Measurements from ENCODE around the gene PATE1. TPM values are rescaled to one million over a fixed set of nuclear protein-coding genes. Genes with fewer than 3 reads are reported as not detected.
"Not testable (repeated sequence)": the region's sequence is repeated elsewhere in the genome, so short reads cannot be mapped to it uniquely, and the experiment has no call there.

The PATE1 gene
- total RNA-seq, 1 experiment from 2014 or later: not detected

DNA sequence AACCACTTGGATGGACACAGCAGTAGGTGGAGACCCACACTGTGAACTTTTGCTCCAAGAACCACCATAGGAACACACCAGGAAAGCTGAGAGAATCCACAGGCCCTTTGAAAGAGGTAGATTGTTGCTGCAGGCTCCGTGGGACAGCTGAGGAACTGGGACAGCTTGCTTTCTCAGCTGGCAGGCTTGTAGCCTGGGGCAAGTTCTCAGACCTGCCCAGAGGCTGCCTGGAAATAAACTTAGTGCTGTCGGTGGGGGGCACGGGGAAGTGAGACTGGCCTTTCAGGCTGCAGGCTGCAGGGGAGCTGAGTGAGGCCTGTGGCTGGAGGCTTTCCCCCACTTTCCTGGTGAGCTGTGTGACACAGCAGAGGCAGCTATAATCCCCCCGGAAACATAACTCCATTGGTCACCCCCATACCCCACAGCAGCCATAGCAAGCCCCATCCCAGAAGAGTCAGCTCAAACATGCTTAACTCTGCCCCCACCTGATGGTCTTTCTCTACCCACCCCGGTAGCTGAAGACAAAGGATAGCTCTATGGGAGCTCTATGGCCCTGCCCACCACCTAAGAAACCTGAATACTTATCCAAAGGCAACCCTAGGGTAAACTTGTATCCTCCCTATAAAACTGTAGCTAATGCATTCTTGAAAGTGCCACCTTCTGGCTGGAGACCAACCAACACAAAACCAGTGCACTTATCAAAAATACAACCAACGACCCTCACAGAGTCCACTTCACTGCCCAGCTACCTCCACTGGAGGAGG is 44.0 kb upstream of the PATE1 start:
- 0 out of 2 replicates have a peak, but pooled peaks cover 2% of the 10 kb centered on the region for H3K36me3 Mint-ChIP-seq
- no peak overlapping the region for H3K27ac Mint-ChIP-seq
- TF ChIP-seq ZBTB21 (CRISPR knock-in tag; IDR thresholded peaks at IDR 0.05; ENCODE audit: borderline replicate concordance) (no peak), ATF1 (CRISPR knock-in tag; IDR thresholded peaks at IDR 0.05) (no peak), JUN (CRISPR knock-in tag; IDR thresholded peaks at IDR 0.05) (no peak)
- CTCF ChIA-PET: interaction anchor here (0.7 to 2.3 kb wide), 10 partner anchors 9 to 201 kb away, joined by 3 to 8 read pairs (median 4); partner anchors contain the start of genes ACRV1 and PUS3
- H3K9me3 Mint-ChIP-seq: peaks cover 11% of the 10 kb centered on the region
- peaks cover 16% of the 10 kb centered on the region for H3K4me1 Mint-ChIP-seq
- peak; percentile 44 for DNase-seq (ENCODE audit: low spot score)
- H3K27me3 Mint-ChIP-seq (ENCODE audit: low read depth): no peaks in the 10 kb centered on the region; the same call in none of the 2 replicates
- POLR2A ChIA-PET: no interaction called here
- no peak overlapping the region for H3K4me3 Mint-ChIP-seq
- ATAC-seq: peak; percentile 85

GRCh38 chr11:125704686-125705085 is 41.4 kb upstream of the PATE1 start:
- DNase-seq (ENCODE audit: low spot score); H3K4me3 Mint-ChIP-seq; CTCF ChIA-PET; POLR2A ChIA-PET; H3K36me3 Mint-ChIP-seq; H3K27me3 Mint-ChIP-seq (ENCODE audit: low read depth); ATAC-seq; H3K27ac Mint-ChIP-seq: not testable (repeated sequence)
- H3K4me1 Mint-ChIP-seq: peaks cover 16% of the 10 kb centered on the region
- peaks cover 19% of the 10 kb centered on the region for H3K9me3 Mint-ChIP-seq

GRCh38 chr11:125720781-125721180 is 25.3 kb upstream of the PATE1 start:
- ATAC-seq (no peak), DNase-seq (ENCODE audit: low spot score) (no peak)
- CTCF ChIA-PET: no interaction called here
- Mint-ChIP-seq H3K4me3 (no peak overlapping the region), H3K4me1 (no peaks in the 10 kb centered on the region), H3K27ac (no peak overlapping the region), H3K27me3 (ENCODE audit: low read depth) (peaks cover 3% of the 10 kb centered on the region; the same call in 1 of the 2 replicates), H3K9me3 (peaks cover 20% of the 10 kb centered on the region), H3K36me3 (peaks cover 8% of the 10 kb centered on the region)
- TF ChIP-seq EMX1 (CRISPR knock-in tag; IDR thresholded peaks at IDR 0.05) (no peak), RELA (CRISPR knock-in tag; IDR thresholded peaks at IDR 0.05; ENCODE audit: borderline replicate concordance) (no peak), ZNF281 (CRISPR knock-in tag; IDR thresholded peaks at IDR 0.05) (no peak), ATF1 (CRISPR knock-in tag; IDR thresholded peaks at IDR 0.05) (no peak), FOXP1 (CRISPR knock-in tag; IDR thresholded peaks at IDR 0.05; ENCODE audit: borderline replicate concordance) (no peak)
- TF ChIP-seq, protein P1, sequence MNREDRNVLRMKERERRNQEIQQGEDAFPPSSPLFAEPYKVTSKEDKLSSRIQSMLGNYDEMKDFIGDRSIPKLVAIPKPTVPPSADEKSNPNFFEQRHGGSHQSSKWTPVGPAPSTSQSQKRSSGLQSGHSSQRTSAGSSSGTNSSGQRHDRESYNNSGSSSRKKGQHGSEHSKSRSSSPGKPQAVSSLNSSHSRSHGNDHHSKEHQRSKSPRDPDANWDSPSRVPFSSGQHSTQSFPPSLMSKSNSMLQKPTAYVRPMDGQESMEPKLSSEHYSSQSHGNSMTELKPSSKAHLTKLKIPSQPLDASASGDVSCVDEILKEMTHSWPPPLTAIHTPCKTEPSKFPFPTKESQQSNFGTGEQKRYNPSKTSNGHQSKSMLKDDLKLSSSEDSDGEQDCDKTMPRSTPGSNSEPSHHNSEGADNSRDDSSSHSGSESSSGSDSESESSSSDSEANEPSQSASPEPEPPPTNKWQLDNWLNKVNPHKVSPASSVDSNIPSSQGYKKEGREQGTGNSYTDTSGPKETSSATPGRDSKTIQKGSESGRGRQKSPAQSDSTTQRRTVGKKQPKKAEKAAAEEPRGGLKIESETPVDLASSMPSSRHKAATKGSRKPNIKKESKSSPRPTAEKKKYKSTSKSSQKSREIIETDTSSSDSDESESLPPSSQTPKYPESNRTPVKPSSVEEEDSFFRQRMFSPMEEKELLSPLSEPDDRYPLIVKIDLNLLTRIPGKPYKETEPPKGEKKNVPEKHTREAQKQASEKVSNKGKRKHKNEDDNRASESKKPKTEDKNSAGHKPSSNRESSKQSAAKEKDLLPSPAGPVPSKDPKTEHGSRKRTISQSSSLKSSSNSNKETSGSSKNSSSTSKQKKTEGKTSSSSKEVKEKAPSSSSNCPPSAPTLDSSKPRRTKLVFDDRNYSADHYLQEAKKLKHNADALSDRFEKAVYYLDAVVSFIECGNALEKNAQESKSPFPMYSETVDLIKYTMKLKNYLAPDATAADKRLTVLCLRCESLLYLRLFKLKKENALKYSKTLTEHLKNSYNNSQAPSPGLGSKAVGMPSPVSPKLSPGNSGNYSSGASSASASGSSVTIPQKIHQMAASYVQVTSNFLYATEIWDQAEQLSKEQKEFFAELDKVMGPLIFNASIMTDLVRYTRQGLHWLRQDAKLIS (CRISPR knock-in tag; IDR thresholded peaks at IDR 0.05; ENCODE audit: borderline replicate concordance): no peak
- TF ChIP-seq, protein P2, sequence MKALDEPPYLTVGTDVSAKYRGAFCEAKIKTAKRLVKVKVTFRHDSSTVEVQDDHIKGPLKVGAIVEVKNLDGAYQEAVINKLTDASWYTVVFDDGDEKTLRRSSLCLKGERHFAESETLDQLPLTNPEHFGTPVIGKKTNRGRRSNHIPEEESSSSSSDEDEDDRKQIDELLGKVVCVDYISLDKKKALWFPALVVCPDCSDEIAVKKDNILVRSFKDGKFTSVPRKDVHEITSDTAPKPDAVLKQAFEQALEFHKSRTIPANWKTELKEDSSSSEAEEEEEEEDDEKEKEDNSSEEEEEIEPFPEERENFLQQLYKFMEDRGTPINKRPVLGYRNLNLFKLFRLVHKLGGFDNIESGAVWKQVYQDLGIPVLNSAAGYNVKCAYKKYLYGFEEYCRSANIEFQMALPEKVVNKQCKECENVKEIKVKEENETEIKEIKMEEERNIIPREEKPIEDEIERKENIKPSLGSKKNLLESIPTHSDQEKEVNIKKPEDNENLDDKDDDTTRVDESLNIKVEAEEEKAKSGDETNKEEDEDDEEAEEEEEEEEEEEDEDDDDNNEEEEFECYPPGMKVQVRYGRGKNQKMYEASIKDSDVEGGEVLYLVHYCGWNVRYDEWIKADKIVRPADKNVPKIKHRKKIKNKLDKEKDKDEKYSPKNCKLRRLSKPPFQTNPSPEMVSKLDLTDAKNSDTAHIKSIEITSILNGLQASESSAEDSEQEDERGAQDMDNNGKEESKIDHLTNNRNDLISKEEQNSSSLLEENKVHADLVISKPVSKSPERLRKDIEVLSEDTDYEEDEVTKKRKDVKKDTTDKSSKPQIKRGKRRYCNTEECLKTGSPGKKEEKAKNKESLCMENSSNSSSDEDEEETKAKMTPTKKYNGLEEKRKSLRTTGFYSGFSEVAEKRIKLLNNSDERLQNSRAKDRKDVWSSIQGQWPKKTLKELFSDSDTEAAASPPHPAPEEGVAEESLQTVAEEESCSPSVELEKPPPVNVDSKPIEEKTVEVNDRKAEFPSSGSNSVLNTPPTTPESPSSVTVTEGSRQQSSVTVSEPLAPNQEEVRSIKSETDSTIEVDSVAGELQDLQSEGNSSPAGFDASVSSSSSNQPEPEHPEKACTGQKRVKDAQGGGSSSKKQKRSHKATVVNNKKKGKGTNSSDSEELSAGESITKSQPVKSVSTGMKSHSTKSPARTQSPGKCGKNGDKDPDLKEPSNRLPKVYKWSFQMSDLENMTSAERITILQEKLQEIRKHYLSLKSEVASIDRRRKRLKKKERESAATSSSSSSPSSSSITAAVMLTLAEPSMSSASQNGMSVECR (CRISPR knock-in tag; IDR thresholded peaks at IDR 0.05; ENCODE audit: borderline replicate concordance): no peak
- POLR2A ChIA-PET: no interaction called here
